GM19099 (cell line): ENCODE measurements around the gene ZNF814.

Source experiments
- POLR2A ChIP-seq: IDR thresholded peaks from 3 replicates; pipeline ENCODE4 v1.6.1; 2011; ENCODE audit warnings: low read depth; ENCODE audit not compliant: insufficient read length; ENCODE audit errors: extremely low read depth

Gene ZNF814

DNA sequence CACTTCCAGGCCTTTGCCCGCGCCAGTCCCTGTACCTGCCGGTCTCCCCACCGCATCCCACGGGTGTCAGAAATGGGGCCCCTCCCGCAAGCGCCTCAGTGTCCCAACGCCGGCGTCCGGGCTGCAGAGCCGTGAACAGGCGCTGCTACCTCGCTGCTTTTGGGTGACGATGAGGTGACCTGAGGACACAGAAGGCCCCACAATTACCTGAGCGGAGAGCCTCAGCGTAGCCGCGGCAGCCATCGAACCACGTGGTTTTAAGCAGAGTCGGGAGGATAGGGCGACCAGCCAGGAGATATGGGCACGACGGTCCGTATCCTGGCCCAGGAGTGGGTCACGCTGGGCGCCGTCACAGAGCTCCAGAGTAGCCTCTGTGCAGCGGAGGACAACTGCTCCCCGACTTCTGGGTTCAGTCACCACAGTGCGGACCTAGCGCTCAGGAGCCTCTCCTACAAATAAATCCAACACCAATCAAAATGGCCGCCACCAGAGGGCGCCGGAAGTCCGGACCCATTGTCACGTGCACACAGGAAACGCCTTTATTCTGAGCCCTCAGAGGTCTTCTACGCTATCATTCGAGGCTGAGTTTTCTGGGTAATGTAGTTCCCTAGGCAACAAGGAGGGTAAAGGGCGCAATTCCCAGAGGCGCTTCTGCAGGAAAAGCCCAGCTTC, at the start of gene ZNF814:
ZNF814 (minus strand) TSS at position 478 of the 672 bp plus-strand sequence; CDS start at position 243, 235 bp downstream.
- peak; percentile 69 for TF ChIP-seq POLR2A

DNA sequence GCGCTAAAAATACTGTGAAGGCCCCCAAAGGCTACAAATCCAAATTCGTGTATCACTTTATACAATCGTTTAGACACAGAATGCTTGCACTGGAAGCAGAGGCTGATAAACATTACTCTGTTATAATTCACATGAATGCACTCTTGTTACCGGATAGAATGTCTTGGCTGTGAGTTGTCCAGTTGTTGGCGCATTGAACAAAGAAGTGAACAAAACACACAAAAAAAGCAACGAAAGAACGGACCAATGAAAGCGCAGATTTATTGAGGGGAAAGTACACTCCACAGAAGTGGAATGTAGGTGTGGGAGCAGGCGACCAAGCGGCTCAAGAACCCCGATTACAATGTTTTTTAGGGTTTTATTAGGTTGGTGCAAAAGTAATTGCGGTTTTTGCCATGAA, 46.9 kb upstream of the ZNF814 start:
- TF ChIP-seq POLR2A, result no peak

DNA sequence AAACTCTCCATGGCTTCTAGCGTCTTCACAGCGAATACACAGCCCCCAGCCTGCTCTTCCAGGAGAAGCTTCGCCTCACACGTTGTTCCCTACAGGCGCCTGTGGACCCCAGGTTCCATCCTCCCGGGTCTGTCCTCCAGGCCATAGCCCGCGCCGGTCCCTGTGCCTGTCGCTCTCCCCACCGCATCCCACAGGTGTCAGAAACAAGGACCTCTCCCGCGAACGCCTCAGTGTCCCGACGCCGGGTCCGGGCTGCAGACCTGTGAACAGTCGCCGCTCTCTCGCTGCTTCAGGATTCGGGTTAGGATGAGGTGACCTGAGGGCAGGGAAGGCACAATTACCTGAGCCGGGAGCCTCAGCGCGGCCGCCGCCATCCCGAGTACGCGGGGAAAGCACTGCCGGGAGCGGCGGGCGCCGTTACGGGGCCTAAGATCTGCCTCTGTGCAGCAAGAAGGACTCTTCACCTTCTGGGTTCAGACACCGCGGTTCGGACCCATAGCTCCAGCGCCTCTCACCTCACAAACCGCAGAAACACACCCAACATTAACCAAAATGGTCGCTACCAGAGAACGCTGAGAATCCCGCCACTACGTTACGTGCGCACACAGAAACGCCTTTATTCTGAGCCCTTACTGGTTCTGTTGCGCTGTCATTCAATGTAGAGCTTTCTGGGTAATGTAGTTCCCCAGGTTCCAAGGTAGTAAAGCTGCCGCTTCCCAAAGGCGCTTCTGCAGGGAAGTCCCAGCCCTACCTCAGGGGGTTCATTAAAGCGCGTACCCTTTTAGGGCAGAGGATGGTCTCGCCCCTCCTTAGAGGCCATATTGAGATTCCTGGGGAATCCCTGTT, 46.2 kb upstream of the ZNF814 start, which contains the start of gene ZNF418:
ZNF418 (minus strand) TSS at position 583 of the 846 bp plus-strand sequence. CDS start 1,580 bp downstream, outside the sequence.
- no peak for TF ChIP-seq POLR2A

DNA sequence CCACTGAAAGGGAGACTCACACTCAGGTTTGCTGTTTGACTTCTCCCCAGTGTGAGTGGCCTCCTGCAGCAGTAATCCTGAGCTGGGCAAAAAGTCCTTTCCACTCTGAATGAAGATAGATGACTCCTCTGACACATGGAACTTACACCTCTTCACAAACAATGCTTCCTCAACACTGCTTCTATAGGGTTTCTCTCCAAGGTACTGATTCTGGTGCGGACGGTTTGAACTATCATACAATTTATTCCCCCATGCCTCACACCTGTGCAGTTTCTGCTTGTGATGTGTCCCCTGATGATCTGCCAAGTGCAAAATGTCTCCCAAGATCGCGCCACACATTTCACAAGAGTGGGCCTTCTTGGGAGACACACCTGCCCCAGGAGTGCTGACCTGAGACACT, 38.8 kb upstream of the ZNF814 start:
- TF ChIP-seq POLR2A, result no peak

DNA sequence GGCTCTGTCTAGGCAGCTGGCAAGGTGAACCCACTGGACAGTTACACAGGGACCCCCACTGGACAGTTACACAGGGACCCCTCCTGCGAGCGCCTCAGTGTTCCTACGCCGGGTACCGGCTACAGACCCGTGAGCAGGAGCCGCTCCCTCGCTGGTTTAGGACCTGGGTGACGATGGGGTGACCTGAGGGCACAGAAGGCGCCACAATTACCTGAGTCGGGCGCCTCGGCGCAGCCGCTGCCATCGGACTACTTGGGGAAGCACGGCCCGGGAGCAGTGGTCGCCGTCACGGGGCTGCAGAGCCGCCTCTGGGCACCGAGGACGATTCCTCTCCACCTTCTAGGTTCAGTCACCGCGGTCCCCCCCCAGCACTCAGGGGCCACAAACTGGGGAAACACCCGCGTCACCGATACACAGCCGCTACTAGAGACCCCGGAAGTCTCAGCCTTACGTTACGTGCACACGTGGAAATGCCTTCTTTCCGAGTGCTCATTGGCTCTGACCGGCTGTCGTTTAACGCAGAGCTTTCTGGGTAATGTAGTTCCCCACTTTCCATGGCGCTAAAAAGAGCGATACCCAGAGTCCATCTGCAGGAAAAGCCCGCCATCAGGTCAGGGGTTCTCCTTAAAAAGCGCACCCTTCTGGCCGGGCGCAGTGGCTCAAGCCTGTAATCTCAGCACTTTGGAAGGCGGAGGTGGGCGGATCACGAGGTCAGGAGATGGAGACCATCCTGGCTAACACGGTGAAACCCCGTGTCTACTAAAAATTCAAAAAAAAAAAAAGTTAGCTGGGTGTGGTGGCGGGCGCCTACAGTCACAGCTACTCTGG, 27.5 kb upstream of the ZNF814 start, which contains the start of gene ZNF417:
ZNF417 (minus strand) TSS at position 425 of the 828 bp plus-strand sequence; CDS start at position 244, 181 bp downstream.
- TF ChIP-seq POLR2A, result peak; percentile 61

DNA sequence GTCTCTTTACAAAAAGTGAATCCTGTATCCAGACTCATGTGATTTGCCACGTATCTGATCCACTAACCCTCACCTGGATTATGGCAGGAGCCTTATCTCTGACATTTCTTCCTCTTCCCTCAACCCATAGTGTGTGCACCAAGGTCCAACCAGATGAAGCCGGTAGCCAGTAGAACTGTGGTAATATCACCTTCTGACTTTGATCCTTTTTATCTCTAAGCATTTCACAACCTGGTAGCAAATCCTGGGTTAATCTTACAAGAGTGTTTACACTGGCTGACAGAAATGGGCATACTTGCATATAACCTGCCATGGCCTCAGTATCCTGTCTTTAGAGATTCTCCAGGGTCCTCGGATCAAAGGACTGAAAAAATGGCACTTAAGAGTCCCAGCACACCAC, 25.7 kb upstream of the ZNF814 start:
- no peak for TF ChIP-seq POLR2A

DNA sequence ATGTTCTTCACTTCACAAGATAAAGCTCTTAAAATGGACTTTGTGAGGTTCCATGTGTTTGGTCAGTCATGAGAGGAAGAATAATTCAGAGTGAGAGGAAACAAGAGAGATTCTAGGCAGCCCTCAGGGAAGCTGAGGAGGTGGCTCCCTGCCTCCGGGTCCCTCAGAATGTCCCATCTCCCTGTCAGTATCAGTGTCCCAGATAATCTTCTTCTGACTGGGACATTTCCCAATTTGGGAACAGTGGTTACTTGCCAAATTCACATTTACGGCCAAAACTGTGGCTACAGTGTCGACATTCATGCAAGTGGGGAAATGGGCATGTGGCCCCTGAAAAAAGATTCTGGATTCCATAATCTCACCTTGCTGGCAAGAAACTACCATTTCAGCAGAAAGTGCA, 18.6 kb upstream of the ZNF814 start:
- no peak for TF ChIP-seq POLR2A

DNA sequence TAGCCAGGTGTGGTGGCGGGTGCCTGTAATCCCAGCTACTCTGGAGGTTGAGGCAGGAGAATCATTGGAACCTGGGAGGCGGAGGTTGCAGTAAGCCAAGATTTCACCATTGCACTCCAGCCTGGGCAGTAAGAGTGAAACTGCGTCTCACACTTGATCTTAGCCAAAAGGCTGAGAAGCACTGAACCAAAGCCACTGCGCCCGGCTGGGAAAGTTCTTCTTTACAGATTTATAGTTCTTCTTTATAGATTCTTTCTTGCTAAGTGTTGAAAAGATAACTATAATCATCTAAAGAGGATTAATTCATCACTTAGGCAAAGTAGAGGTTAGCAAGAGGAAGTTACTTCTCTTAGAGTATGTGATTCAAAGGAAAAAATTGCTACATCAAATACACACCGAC, 16.4 kb upstream of the ZNF814 start:
- TF ChIP-seq POLR2A, result no peak

DNA sequence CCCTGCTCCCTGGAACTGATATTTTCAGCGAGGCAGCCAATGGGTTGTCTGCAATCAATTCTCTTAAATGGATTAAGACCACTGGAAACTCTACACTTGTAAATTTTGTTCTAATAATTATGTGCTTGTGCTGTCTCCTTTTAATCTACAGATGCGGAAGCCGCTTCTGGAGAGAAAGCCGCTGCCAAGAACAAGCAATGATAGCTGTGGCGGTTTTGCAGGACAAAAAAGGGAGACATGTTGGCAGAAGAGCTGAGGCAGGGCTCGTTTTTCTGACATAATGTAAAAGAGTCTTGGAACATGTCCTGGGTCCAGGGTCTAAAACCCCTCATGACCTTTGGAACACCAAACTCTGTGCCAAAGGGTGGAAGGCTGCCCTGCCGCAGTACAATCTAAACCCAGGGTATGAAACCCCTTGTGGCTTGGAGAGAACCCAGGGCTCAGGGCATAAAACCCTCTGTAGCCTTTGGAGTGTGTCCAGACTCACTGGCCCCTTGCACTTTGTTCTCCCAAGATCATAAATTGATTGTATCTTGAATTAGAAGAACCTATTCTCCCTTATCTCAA, 14.9 kb upstream of the ZNF814 start:
- TF ChIP-seq POLR2A, result no peak

DNA sequence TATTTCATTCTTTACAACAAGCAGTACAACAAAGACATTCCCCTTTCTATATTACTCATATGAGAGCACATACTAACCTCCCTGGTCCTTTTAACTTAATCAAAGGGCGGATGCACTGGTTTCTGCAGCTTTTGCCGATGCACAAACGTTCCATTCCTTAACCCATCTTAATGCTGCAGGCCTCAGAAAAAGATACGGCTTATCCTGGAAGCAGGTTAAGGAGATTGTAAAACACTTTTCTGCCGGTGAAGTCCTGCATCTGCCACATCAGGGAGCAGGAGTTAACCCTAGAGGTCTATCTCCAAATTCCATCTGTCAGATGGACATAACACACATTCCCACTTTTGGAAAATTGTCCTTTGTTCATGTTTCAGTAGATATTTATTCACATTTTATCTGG, 11.5 kb upstream of the ZNF814 start:
- no peak for TF ChIP-seq POLR2A

DNA sequence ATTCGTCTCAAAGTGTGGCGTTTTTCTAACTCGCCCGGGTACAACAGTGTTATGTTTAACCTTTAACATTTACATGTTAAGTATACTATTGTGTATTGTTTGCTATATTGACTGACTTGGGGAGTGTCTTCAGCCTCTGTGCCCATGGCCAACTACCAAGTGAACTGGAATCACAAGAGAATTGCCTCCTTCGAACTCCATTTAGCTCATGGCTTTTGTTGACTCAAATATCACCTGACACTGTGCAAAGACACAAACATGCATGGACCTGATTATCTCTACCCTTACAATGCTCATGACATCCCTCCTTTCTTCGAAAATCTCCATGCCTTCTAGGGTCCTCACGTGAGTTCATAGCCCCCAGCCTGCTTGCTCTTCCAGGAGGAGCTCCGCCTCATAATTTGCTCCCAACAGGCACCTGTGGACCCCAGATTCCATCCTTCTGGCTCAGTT, 704 bp downstream of the ZNF814 start:
- TF ChIP-seq POLR2A, result no peak

DNA sequence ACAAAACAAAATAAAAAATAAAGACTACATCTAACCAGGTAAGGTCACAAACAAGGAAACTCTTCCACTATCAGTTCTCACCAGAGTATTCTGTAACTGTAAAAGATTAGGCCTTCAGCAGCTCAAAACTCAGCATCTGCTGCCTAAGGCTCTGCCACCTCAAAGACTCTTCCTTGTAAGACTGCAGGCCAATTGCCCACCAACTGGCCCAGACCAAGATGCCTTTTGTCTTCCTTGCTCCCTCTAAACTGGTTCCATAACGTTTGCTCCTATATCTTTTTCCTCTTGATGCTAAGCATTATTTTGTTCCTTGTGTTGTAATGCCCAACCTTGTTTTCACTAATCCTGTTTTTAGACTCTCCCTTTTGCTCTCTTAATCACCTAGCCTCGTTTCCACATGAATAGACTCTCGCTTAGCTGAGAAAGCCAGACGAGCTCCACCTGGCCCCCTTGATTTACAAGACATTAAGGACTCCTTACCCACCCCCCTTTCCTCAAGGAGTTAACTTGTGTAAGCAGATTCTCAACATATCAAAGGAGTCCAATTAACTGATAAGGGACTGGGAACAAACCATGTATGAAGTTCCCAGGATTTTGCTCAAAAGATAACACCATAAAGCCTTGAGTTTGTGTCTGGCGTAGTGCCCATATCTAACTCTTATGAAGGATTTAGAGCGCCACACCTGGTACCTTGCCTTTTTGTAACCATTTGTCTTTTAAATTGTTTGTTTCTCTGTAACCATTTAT, 1.5 kb downstream of the ZNF814 start:
- TF ChIP-seq POLR2A, result no peak

DNA sequence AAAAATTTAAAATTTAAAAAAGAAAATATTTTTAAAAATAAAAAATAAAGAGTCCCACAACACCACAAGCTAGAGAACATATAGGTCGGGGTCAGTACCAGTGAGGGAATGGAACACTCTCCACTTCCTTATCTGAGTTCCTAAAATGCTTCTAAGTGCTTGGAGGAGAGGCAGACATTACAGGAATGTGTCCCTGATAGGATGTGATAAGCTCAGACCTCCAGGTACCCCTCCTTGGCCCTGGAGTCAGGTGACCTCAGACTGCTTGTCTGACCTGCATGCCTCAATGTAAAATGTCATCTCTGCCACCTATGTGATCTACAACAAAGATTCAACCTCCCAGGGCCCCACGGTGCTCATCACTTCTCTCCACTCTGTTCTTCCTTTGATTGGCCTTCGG, 2.8 kb downstream of the ZNF814 start:
- no peak for TF ChIP-seq POLR2A

DNA sequence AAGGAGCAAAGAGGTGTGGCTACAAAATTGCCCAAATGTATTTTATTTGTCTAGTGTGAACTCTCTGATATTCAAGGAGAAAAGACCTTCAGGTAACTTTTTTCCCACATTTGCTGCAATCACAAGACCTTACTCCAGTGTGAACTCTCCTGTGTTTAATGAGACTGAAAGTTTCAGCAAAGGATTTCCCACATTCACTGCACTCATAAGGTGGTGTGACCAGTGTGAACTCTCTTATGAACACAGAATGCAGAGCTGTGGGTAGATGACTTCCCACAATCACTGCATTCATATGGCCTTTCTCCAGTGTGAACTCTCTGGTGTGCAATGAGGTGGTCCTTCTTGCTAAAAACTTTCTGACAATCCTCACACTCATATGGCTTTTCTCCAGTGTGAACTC, 16.4 kb downstream of the ZNF814 start:
- TF ChIP-seq POLR2A, result no peak
